ENCODE results near the gene PUM1.

Gene PUM1

GRCh38 chr1:30901798-30902581, 163.5 kb downstream of the PUM1 start:
- no peak for TF ChIP-seq CTCF (IDR thresholded peaks at IDR 0.05; ENCODE audit: low read depth, low read length)
- H3K4me3 ChIP-seq (ENCODE audit: low read depth, low read length), result no peak overlapping the region

GRCh38 chr1:30900931-30901560, 164.5 kb downstream of the PUM1 start:
- no peak for TF ChIP-seq CTCF (IDR thresholded peaks at IDR 0.05; ENCODE audit: low read depth, low read length)
- H3K4me3 ChIP-seq (ENCODE audit: low read depth, low read length), result no peak overlapping the region

GRCh38 chr1:30900486-30900885, 165.0 kb downstream of the PUM1 start:
- no peak overlapping the region for H3K4me3 ChIP-seq (ENCODE audit: low read depth, low read length)
- TF ChIP-seq CTCF (IDR thresholded peaks at IDR 0.05; ENCODE audit: low read depth, low read length), result no peak

- no peak for TF ChIP-seq CTCF (IDR thresholded peaks at IDR 0.05; ENCODE audit: low read depth, low read length)
- H3K4me3 ChIP-seq (ENCODE audit: low read depth, low read length), result no peak overlapping the region
Measured at GRCh38 chr1:30899577-30900389, 165.7 kb downstream of the PUM1 start.

- no peak overlapping the region for H3K4me3 ChIP-seq (ENCODE audit: low read depth, low read length)
- no peak for TF ChIP-seq CTCF (IDR thresholded peaks at IDR 0.05; ENCODE audit: low read depth, low read length)
Measured at GRCh38 chr1:30898031-30898815, 167.3 kb downstream of the PUM1 start.

- H3K4me3 ChIP-seq (ENCODE audit: low read depth, low read length), result no peak overlapping the region
- no peak for TF ChIP-seq CTCF (IDR thresholded peaks at IDR 0.05; ENCODE audit: low read depth, low read length)
Measured at GRCh38 chr1:30896905-30897304, 168.6 kb downstream of the PUM1 start.

Data from WI38 (cell line).